Measurements from ENCODE around the gene XRRA1.
A peak's percentile ranks its signal among the peaks of the same experiment; 100 is the strongest.

Gene XRRA1

GRCh38 chr11:74984070-74984469 is 35.2 kb upstream of the XRRA1 start (continued):
- TF ChIP-seq ZBTB10 (tag by site-specific recombination; IDR thresholded peaks at IDR 0.05): no peak
- TF ChIP-seq INSM2 (tag by site-specific recombination; IDR thresholded peaks at IDR 0.05): no peak
- no peak for TF ChIP-seq ZSCAN5A (tag by site-specific recombination; IDR thresholded peaks at IDR 0.05)

GRCh38 chr11:74981888-74982287 is 33.0 kb upstream of the XRRA1 start:
- CTCF ChIA-PET: interaction anchor here (0.7 to 1.2 kb wide), 5 partner anchors 10 to 52 kb away, joined by 3 read pairs; no protein-coding TSS in a partner anchor
- no peak overlapping the region for H3K27ac ChIP-seq (ENCODE audit: extremely low read depth, low read depth, low read length)
- H3K36me3 ChIP-seq (ENCODE audit: control insufficient read depth in 2 of 2, insufficient read depth in 1 of 2, low read length in 2 of 2): peaks cover 0 to 32% of the 10 kb centered on the region in 2 experiments; a peak in 1 of 3 replicates
- no peaks in the 10 kb centered on the region for H3K4me1 ChIP-seq (ENCODE audit: control insufficient read depth, insufficient read depth, low read length)
- POLR2A ChIA-PET: no interaction called here
- no peak overlapping the region for H3K4me3 ChIP-seq (ENCODE audit: low read depth, low read length)
- H3K9me3 ChIP-seq (ENCODE audit: control insufficient read depth, insufficient read depth, low read depth, low read length): no peaks in the 10 kb centered on the region
- no peak for TF ChIP-seq IKZF3 (tag by site-specific recombination; IDR thresholded peaks at IDR 0.05)
- TF ChIP-seq ZNF510 (tag by site-specific recombination; IDR thresholded peaks at IDR 0.05; ENCODE audit: insufficient replicate concordance): no peak
- TF ChIP-seq ZNF596 (tag by site-specific recombination; IDR thresholded peaks at IDR 0.05): no peak
- no peak for TF ChIP-seq SETDB1 (IDR thresholded peaks at IDR 0.05; ENCODE audit: insufficient read length, low read length)
- TF ChIP-seq ZNF830 (tag by site-specific recombination; IDR thresholded peaks at IDR 0.05; ENCODE audit: low read depth): no peak
- no peak for TF ChIP-seq ZNF248 (tag by site-specific recombination; IDR thresholded peaks at IDR 0.05)
- TF ChIP-seq ZBTB11 (tag by site-specific recombination; conservative IDR thresholded peaks at IDR 0.05; ENCODE audit: low read depth): no peak
- no peak for TF ChIP-seq SALL2 (tag by site-specific recombination; IDR thresholded peaks at IDR 0.05; ENCODE audit: borderline replicate concordance)
- no peak for TF ChIP-seq ZNF623 (tag by site-specific recombination; IDR thresholded peaks at IDR 0.05)
- TF ChIP-seq WT1 (tag by site-specific recombination; IDR thresholded peaks at IDR 0.05): no peak
- no peak for TF ChIP-seq ZBTB7A (tag by site-specific recombination; IDR thresholded peaks at IDR 0.05; ENCODE audit: low read depth)

GRCh38 chr11:74980634-74981033 is 31.7 kb upstream of the XRRA1 start:
- TF ChIP-seq ZNF585B (tag by site-specific recombination; IDR thresholded peaks at IDR 0.05): peak; percentile 48; the same call in 1 of the 2 replicates
- no peak for TF ChIP-seq ZNF561 (tag by site-specific recombination; IDR thresholded peaks at IDR 0.05; ENCODE audit: borderline replicate concordance)
- H3K9me3 ChIP-seq (ENCODE audit: control insufficient read depth, insufficient read depth, low read depth, low read length): no peaks in the 10 kb centered on the region
- CTCF ChIA-PET: no interaction called here
- H3K4me3 ChIP-seq (ENCODE audit: low read depth, low read length): no peak overlapping the region
- POLR2A ChIA-PET: no interaction called here
- no peaks in the 10 kb centered on the region for H3K4me1 ChIP-seq (ENCODE audit: control insufficient read depth, insufficient read depth, low read length)
- H3K36me3 ChIP-seq (ENCODE audit: control insufficient read depth in 2 of 2, insufficient read depth in 1 of 2, low read length in 2 of 2): peaks cover 0 to 43% of the 10 kb centered on the region in 2 experiments; a peak in 1 of 3 replicates
- no peak overlapping the region for H3K27ac ChIP-seq (ENCODE audit: extremely low read depth, low read depth, low read length)

Measured in HEK293 (cell line).